SIG-M5 treated with dmso at 0.1 percent for 504 hours (cell line): Measurements from ENCODE around the gene SLC6A19.
"Not testable (repeated sequence)": the region's sequence is repeated elsewhere in the genome, so short reads cannot be mapped to it uniquely, and the experiment has no call there.

Experiments
- DNase-seq: peaks from one replicate; lab custom pipeline; 2025; ENCODE audit not compliant: unreplicated experiment; lab: John Stamatoyannopoulos, UW

Gene SLC6A19

GRCh38 chr5:1220351-1220750, 19.0 kb downstream of the SLC6A19 start:
- DNase-seq, result no peak

GRCh38 chr5:1220831-1221230, 19.4 kb downstream of the SLC6A19 start:
- no peak for DNase-seq

GRCh38 chr5:1221721-1222120, 20.3 kb downstream of the SLC6A19 start:
- no peak for DNase-seq

- DNase-seq, result no peak
Observed at GRCh38 chr5:1222147-1222546, 20.8 kb downstream of the SLC6A19 start.

- DNase-seq, result no peak
Observed at GRCh38 chr5:1222621-1223277, 21.4 kb downstream of the SLC6A19 start.

- DNase-seq, result no peak
Observed at GRCh38 chr5:1223278-1223670, 21.9 kb downstream of the SLC6A19 start.

- DNase-seq, result no peak
Observed at GRCh38 chr5:1224631-1225030, 23.2 kb downstream of the SLC6A19 start.

- no peak for DNase-seq
Observed at GRCh38 chr5:1225081-1225480, 23.7 kb downstream of the SLC6A19 start, which contains the start of gene SLC6A18. Gene SLC6A18 (plus strand): TSS chr5:1225381. CDS start chr5:1225478, 97 bp downstream.

GRCh38 chr5:1226231-1226630, 24.8 kb downstream of the SLC6A19 start:
- DNase-seq, result no peak

- DNase-seq, result no peak
Observed at GRCh38 chr5:1226839-1227581, 25.6 kb downstream of the SLC6A19 start.

- DNase-seq, result no peak
Observed at GRCh38 chr5:1227667-1228066, 26.3 kb downstream of the SLC6A19 start.

- no peak for DNase-seq
Observed at GRCh38 chr5:1228120-1228519, 26.7 kb downstream of the SLC6A19 start.

- DNase-seq, result not testable (repeated sequence)
Observed at GRCh38 chr5:1229023-1229422, 27.6 kb downstream of the SLC6A19 start.

GRCh38 chr5:1229822-1230221, 28.4 kb downstream of the SLC6A19 start:
- no peak for DNase-seq

GRCh38 chr5:1230551-1230950, 29.2 kb downstream of the SLC6A19 start:
- DNase-seq, result no peak

- DNase-seq, result no peak
Observed at GRCh38 chr5:1231354-1231905, 30.0 kb downstream of the SLC6A19 start.

- DNase-seq, result no peak
Observed at GRCh38 chr5:1232780-1233179, 31.4 kb downstream of the SLC6A19 start.

GRCh38 chr5:1235379-1235778, 34.0 kb downstream of the SLC6A19 start:
- peak; percentile 0 for DNase-seq

- DNase-seq, result no peak
Observed at GRCh38 chr5:1235838-1236237, 34.4 kb downstream of the SLC6A19 start.

- DNase-seq, result no peak
Observed at GRCh38 chr5:1239505-1240251, 38.3 kb downstream of the SLC6A19 start.

GRCh38 chr5:1240496-1241260, 39.3 kb downstream of the SLC6A19 start:
- DNase-seq, result no peak
